ACC112 (cell line): ENCODE measurements around the gene PSMF1.

ENCODE experiments used
- H2AFZ ChIP-seq: fragments of 200-600 bp; sonication (generic); one replicate; pipeline ENCODE4 v1.6.0; 2017; ENCODE audit warnings: antibody characterized with exemption, low read length; ENCODE audit not compliant: unreplicated experiment
- H3K27ac ChIP-seq: fragments of 200-600 bp; sonication (generic); 2 replicates; pipeline ENCODE4 v1.5.1; 2014; ENCODE audit warnings: low read depth, mild to moderate bottlenecking, antibody characterized with exemption, low read length, moderate library complexity
- H3K27me3 ChIP-seq: fragments of 200-600 bp; sonication (generic); 2 replicates; pipeline ENCODE4 v1.6.1; 2014; ENCODE audit warnings: mild to moderate bottlenecking, antibody characterized with exemption, low read length, moderate library complexity, mixed read lengths; ENCODE audit not compliant: insufficient read depth
- H3K36me3 ChIP-seq: fragments of 200-600 bp; sonication (generic); 2 replicates; pipeline ENCODE4 v1.6.1; 2016; ENCODE audit warnings: mild to moderate bottlenecking, antibody characterized with exemption, low read length, moderate library complexity, mixed read lengths; ENCODE audit not compliant: insufficient read depth
- H3K4me1 ChIP-seq: fragments of 200-600 bp; sonication (generic); one replicate; pipeline ENCODE4 v1.6.1; 2016; ENCODE audit warnings: low read length, mixed read lengths; ENCODE audit not compliant: insufficient read depth, unreplicated experiment, control insufficient read depth
- H3K4me3 ChIP-seq: fragments of 200-600 bp; sonication (generic); 2 replicates; pipeline ENCODE4 v1.5.1; 2014; ENCODE audit warnings: mild to moderate bottlenecking, low read depth, low read length
- H3K79me2 ChIP-seq: fragments of 200-600 bp; sonication (generic); one replicate; pipeline ENCODE4 v1.6.0; 2016; ENCODE audit warnings: low read length; ENCODE audit not compliant: control insufficient read depth, unreplicated experiment, insufficient read depth

Gene PSMF1

DNA sequence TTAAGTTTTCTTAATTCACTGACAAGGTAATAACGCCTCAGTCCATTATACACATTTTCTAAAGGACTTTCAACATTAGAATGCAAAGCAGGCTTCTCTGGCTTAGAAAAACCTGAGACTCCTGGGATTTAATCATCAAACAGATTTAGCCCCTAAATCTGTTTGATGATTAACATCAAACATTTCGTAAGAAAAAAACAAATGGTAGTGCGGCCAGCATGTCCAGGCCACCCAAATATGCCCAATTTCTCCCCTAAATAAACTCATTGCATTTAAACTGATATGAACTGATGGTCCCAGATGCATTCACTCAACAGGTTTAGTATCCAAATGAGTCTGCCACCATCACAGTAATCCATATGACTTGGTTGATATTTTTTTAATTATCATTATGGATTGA, 60.2 kb downstream of the PSMF1 start:
- H3K27ac ChIP-seq = no peak overlapping the region
- H3K79me2 ChIP-seq = no peaks in the 10 kb centered on the region
- H3K36me3 ChIP-seq = no peaks in the 10 kb centered on the region
- H3K4me3 ChIP-seq = no peak overlapping the region
- H3K4me1 ChIP-seq = no peaks in the 10 kb centered on the region
- peaks cover 12% of the 10 kb centered on the region; the same call in 1 of the 2 replicates for H3K27me3 ChIP-seq
- no peak overlapping the region for H2AFZ ChIP-seq

DNA sequence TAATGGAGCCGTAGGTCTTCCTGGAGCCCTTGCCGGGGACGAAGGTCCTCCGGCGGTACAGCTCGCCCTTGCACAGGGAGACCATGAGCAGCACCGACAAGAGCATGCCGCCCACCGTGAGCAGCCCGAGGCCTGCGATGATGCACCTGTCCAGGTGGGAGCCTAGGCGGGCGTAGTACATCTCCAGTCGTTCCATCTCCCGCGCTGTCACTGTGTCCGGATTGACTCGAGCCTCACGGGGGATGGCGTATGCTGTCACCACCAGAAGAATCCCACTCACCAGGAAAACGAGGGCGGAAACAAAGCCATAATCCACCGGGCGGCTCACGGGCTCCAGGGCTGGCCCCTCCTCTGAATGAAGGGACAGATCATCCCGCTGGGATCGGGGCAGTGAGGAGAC, 62.5 kb downstream of the PSMF1 start:
- Histone ChIP-seq H3K4me1 (no peaks in the 10 kb centered on the region), H3K4me3 (no peak overlapping the region)

GRCh38 chr20:1182106-1182505, 63.7 kb downstream of the PSMF1 start:
- peaks cover 33% of the 10 kb centered on the region for H3K27me3 ChIP-seq
- no peaks in the 10 kb centered on the region for H3K36me3 ChIP-seq
- H3K27ac ChIP-seq = no peak overlapping the region
- no peak overlapping the region for H3K4me3 ChIP-seq
- no peaks in the 10 kb centered on the region for H3K4me1 ChIP-seq
- no peak overlapping the region for H2AFZ ChIP-seq
- no peaks in the 10 kb centered on the region for H3K79me2 ChIP-seq

More for the DNA sequence above, 62.5 kb downstream of the PSMF1 start:
- Histone ChIP-seq H3K27me3 (peaks cover 30% of the 10 kb centered on the region), H2AFZ (no peak overlapping the region), H3K36me3 (no peaks in the 10 kb centered on the region), H3K27ac (no peak overlapping the region), H3K79me2 (no peaks in the 10 kb centered on the region)

DNA sequence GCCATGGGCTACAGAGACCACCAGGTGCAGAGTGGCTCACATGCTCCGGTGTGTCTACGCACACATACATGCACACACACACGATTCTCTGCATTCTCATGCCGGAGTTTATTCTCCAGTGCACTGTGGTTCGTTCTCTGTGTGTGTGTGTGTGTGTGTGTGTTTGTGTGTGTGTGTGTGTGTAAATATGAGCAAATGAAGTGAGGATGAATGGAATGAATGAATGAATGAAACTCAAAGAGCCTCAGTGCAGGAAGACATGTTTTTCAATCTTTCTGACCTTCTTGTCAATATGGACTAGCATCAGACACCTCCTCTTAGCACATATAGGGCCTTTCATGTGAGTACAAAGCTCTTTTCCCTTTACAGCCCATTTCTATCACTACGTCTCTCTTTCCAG, 64.8 kb downstream of the PSMF1 start:
- Histone ChIP-seq H2AFZ (no peak overlapping the region), H3K27ac (no peak overlapping the region), H3K27me3 (peaks cover 39% of the 10 kb centered on the region), H3K4me1 (no peaks in the 10 kb centered on the region), H3K36me3 (no peaks in the 10 kb centered on the region), H3K4me3 (no peak overlapping the region), H3K79me2 (no peaks in the 10 kb centered on the region)

- H3K79me2 ChIP-seq = no peaks in the 10 kb centered on the region
- H3K27ac ChIP-seq = no peak overlapping the region
- H3K36me3 ChIP-seq = no peaks in the 10 kb centered on the region
- no peaks in the 10 kb centered on the region for H3K4me1 ChIP-seq
- H2AFZ ChIP-seq = no peak overlapping the region
- peak overlapping the region; percentile 75; the same call in 1 of the 2 replicates for H3K4me3 ChIP-seq
- peaks cover 44% of the 10 kb centered on the region for H3K27me3 ChIP-seq
Measured at GRCh38 chr20:1184260-1184637, 65.8 kb downstream of the PSMF1 start.

GRCh38 chr20:1184638-1185315, 66.4 kb downstream of the PSMF1 start, which contains the start of gene TMEM74B:
TMEM74B (minus strand) TSS chr20:1184981; CDS start chr20:1183801, 1,180 bp downstream.
- Histone ChIP-seq H3K27ac (no peak within 1 kb of the TSS), H3K4me3 (peak within 1 kb of the TSS; percentile 75), H3K27me3 (peaks cover 50% of the 10 kb centered on the region), H3K79me2 (no peaks in the 10 kb centered on the region), H3K36me3 (no peaks in the 10 kb centered on the region), H2AFZ (peak within 1 kb of the TSS; percentile 75), H3K4me1 (no peaks in the 10 kb centered on the region)

DNA sequence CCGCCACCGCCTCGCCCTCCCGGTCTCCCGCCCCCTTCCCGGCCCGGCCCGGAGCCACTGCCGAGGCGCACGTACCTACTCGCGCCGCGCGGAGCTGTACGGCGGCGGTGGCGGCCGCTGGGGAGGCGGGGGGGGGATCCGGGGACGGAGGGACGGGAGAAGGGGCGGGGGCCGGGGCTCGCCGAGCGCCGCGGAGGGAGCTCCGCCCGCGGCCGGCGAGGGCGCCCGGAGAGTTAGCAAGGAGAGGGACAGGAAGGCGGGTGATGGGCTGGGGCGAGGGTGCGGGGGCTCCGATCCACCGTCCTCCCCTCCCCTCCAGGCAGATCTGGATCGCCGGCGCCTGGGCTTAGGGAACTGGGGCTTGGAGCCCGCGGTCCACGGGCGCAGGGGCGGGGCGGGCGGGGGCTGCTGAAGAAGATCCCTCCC, 66.9 kb downstream of the PSMF1 start:
- no peaks in the 10 kb centered on the region for H3K36me3 ChIP-seq
- H2AFZ ChIP-seq = peak overlapping the region; percentile 75
- no peak overlapping the region for H3K27ac ChIP-seq
- peaks cover 54% of the 10 kb centered on the region for H3K27me3 ChIP-seq
- peak overlapping the region; percentile 75 for H3K4me3 ChIP-seq
- H3K79me2 ChIP-seq = no peaks in the 10 kb centered on the region
- H3K4me1 ChIP-seq = no peaks in the 10 kb centered on the region

DNA sequence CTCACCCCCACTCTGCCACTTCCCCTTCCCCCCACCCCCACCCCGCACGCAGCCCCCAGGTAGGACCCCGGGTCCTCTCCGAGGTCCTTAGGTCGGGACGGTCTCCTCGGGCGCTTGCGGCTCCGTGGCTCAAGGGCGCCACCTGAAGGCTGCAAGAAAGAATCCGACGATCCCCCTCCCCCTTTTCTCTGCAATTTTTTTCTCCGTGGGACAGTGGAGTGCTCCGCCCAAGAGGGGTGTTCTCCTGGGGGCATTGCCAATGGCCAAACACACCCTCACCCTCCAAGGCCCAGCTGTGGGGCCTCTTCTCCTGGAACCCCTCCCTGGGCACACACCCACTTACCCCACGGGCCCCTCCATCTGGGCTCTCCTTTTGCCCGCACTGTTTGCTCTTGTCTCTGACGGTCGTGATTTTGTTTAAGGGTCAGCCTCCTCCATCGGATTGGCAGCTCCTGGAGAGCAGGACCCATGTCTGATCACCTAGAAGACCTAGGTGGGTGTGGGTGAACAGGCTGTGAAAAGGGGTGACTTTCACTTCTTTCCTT, 67.5 kb downstream of the PSMF1 start:
- Histone ChIP-seq H3K27me3 (peaks cover 59% of the 10 kb centered on the region), H2AFZ (no peak overlapping the region), H3K4me1 (no peaks in the 10 kb centered on the region), H3K4me3 (peak overlapping the region; percentile 75), H3K27ac (no peak overlapping the region), H3K79me2 (no peaks in the 10 kb centered on the region), H3K36me3 (no peaks in the 10 kb centered on the region)

DNA sequence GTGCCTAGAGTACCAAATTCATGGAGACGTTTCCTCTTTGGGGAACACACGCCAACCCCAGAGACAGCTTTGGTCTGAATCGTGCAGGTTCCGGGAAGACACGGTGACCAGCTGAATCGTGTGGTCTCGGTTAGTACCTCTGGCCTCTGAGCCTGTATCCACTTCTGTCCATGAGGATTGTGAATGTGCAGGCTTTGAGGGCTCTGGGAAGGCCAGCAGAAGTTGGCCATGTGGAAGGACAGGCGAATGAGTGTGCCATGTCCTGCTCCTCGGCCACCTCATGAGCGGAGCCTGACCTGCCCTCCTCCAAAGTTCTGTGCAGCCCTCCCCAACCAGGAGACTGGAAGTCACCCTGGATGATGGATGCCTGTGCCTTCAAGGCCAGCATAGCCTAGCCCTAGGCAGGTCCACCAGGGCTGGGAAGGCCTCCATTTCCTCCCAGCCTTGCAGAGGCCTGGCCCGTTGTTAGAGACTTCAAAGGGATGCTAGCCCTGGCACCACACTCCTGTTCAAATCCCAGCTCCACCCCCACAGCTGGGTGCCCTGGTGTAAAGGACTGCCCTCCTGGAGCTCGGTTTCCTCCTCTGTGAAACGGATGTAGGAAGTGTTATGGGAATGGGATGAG, 68.1 kb downstream of the PSMF1 start:
- Histone ChIP-seq H3K27ac (no peak overlapping the region), H3K36me3 (no peaks in the 10 kb centered on the region), H3K27me3 (peaks cover 66% of the 10 kb centered on the region), H2AFZ (no peak overlapping the region), H3K4me3 (no peak overlapping the region), H3K79me2 (no peaks in the 10 kb centered on the region), H3K4me1 (no peaks in the 10 kb centered on the region)

GRCh38 chr20:1187605-1188171, 69.3 kb downstream of the PSMF1 start:
- no peak overlapping the region for H3K4me3 ChIP-seq
- no peak overlapping the region for H2AFZ ChIP-seq
- no peak overlapping the region for H3K27ac ChIP-seq
- no peaks in the 10 kb centered on the region for H3K79me2 ChIP-seq
- H3K4me1 ChIP-seq = no peaks in the 10 kb centered on the region
- no peaks in the 10 kb centered on the region for H3K36me3 ChIP-seq
- peaks cover 68% of the 10 kb centered on the region for H3K27me3 ChIP-seq
